Large intestine (tissue), 3 donors: Measurements from ENCODE around the gene ATP5PD. TPM values are rescaled to one million over a fixed set of nuclear protein-coding genes. Genes with fewer than 3 reads are reported as not detected.

Experiments used
- DNase-seq, 2 donors: peaks; one replicate each; pipeline versions ENCODE4 v3.0.0 to v3.0.0-alpha.2; 2013
- H3K27ac ChIP-seq: one replicate; pipeline ENCODE4 v1.5.1; 2013; ENCODE audit warnings: low read length
- H3K27me3 ChIP-seq: 2 replicates; pipeline ENCODE4 v1.6.1; 2013; ENCODE audit warnings: low read length; ENCODE audit not compliant: control insufficient read depth, insufficient read depth
- H3K36me3 ChIP-seq: 2 replicates; pipeline ENCODE4 v1.6.1; 2013; ENCODE audit warnings: low read length; ENCODE audit not compliant: control insufficient read depth, insufficient read depth
- H3K4me1 ChIP-seq: one replicate; pipeline ENCODE4 v1.6.1; 2013; ENCODE audit warnings: low read length; ENCODE audit not compliant: control insufficient read depth, insufficient read depth
- H3K4me3 ChIP-seq: one replicate; pipeline ENCODE4 v1.5.1; 2013; ENCODE audit warnings: low read length
- H3K9me3 ChIP-seq: one replicate; pipeline ENCODE4 v1.6.1; 2013; ENCODE audit warnings: mild to moderate bottlenecking, low read depth, low read length, moderate library complexity; ENCODE audit not compliant: control insufficient read depth
- WGBS: methylation state at CpG from one replicate; pipeline ENCODE4 v1.1.5; 2013; ENCODE audit warnings: low lambda C conversion rate; ENCODE audit not compliant: insufficient coverage; 5-methylcytosine and 5-hydroxymethylcytosine counted together
- polyA plus RNA-seq: library from polyadenylated mRNA; unstranded; fragments of 120-200 nt; gene quantifications from one replicate; pipeline ENCODE4 v1.2.1, GENCODE V29; 2013

ATP5PD gene
- polyA plus RNA-seq, 1 donor = 321 TPM

DNA sequence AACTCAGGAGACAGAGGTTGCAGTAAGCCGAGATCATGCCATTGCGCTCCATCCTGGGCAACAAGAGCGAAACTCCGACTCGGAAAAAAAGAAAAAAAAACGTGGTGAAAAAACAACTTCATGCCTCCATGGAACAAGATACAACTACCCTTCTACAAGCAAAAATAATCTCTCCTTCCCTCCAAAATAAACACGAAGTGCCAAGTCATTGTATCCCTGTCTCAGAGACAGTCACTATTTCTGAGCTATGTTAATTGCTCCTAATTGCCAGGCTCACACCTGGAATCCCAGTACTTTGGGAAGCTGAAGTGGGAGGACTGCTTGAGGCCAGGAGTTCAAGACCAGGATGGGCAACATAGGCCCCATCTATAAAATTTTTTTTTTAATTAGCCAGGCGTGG, 22.0 kb upstream of the ATP5PD start:
- no peak for DNase-seq
- Histone ChIP-seq H3K27ac (no peak overlapping the region), H3K27me3 (no peaks in the 10 kb centered on the region), H3K36me3 (peaks cover 15% of the 10 kb centered on the region), H3K9me3 (no peaks in the 10 kb centered on the region), H3K4me1 (peaks cover 4% of the 10 kb centered on the region), H3K4me3 (no peak overlapping the region)
- no CpG with 5 or more reads among the region's 8 CpGs for WGBS

DNA sequence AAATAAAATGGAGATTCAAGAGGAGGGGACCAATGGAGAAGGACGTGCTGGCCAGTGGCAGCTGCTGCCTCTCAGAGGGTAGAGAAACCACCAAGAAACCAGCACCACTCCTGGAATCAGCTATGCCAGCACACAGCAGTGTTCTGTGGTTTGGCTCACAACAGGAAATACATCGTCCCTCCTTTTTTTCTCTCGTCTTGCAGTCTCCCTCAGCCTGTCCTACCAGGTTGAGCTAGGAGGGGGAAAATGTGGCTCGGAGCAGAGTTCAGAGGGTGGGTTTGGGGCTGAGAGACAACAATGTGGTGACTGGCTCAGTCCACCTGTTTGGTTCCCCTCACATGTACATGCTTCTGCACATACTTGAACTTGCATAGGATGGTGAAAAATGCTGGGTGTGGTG, 21.1 kb upstream of the ATP5PD start:
- DNase-seq = no peak
- H3K36me3 ChIP-seq = peaks cover 24% of the 10 kb centered on the region
- no peaks in the 10 kb centered on the region for H3K4me1 ChIP-seq
- no peak overlapping the region for H3K4me3 ChIP-seq
- no CpG with 5 or more reads among the region's 4 CpGs for WGBS
- H3K27ac ChIP-seq = no peak overlapping the region
- no peaks in the 10 kb centered on the region for H3K27me3 ChIP-seq
- H3K9me3 ChIP-seq = no peaks in the 10 kb centered on the region

DNA sequence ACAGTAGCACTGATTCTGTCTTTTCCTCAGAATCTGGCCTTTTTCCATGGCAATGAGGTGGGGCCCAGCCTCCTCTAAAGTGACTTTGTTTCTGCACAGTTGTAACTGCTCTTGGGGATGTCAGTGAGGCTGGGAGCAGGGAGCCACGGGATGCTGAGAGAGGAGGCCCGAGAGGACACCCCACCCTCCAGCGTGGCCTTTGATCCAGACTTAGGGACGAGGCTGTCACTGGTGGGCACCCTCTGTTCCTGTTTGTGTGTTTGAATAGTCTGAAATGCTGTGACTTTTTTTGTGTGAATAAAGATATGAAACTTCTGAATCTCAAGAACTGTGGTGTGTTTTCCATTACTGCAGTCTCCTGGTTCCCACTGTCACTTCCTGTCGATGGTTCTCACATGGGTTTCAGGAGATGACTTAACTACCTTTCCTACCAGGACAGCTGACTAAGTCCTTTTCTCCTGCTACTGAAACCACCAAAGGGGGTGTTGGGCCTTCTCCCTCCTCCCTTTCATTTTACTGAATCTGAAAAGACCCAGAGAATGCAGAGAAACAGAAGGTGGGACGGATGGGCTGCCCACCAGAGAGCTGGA, 18.9 kb upstream of the ATP5PD start:
- Histone ChIP-seq H3K27ac (peak overlapping the region; percentile 52), H3K27me3 (no peaks in the 10 kb centered on the region), H3K9me3 (no peaks in the 10 kb centered on the region), H3K4me1 (no peaks in the 10 kb centered on the region), H3K36me3 (peaks cover 46% of the 10 kb centered on the region), H3K4me3 (no peak overlapping the region)
- WGBS = no CpG with 5 or more reads among the region's 6 CpGs
- DNase-seq = no peak

DNA sequence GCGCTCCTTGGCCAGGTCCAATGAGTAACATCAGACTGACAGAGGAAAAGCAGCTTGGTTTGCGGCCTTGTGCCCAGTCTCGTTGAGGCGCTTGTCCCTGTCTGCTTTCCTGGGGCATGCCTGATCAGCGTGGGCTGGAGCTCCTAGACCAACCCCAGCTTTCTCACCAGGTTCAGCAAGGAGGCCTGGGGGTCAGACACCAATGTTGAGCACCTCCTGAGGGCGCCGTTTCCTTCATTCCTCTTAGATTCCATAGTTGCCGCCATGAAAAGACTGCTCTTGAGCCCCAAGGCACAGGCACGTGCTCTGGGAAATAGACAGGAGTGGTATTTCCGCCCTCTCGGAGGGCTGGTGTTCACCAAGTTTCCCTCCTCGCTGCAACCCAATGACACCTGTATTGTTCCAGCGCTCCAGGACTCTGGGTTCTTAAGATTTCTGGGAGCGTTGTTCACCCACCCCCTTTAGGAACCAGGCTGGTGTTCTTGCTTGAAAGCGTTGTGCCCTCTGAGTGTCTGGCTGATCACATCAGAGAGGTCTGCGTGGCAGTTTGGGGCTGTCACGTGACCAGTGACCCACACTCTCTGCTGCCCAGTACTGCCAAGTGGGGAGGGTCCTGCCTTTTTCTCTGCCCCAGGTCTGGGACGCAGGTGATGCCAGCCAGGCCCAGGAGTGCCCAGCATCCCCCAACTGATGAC, 18.2 kb upstream of the ATP5PD start:
- no peaks in the 10 kb centered on the region for H3K27me3 ChIP-seq
- no peaks in the 10 kb centered on the region for H3K9me3 ChIP-seq
- H3K4me3 ChIP-seq = no peak overlapping the region
- peaks cover 47% of the 10 kb centered on the region for H3K36me3 ChIP-seq
- no peak overlapping the region for H3K27ac ChIP-seq
- no peaks in the 10 kb centered on the region for H3K4me1 ChIP-seq
- no CpG with 5 or more reads among the region's 18 CpGs for WGBS
- DNase-seq = no peak

DNA sequence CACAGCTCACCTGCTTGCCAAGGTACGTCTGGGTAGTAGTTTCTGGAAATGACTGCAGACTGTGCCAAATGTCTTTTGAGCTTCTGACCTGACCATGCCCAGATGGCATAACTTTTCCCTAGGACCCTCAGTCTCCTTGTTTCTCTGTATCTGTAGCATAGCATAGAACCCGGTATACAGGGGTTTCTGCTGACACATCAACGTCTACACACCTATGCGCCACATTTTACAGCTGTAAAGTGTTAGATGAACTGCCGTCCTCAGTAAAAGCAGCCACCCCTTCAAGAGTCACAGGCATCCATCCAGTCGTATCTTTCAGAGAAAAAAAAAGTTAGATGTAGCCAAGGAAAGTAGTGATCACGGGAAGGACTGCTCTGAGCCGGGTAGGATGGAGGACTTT, 17.7 kb upstream of the ATP5PD start:
- Histone ChIP-seq H3K4me1 (no peaks in the 10 kb centered on the region), H3K4me3 (no peak overlapping the region), H3K27me3 (no peaks in the 10 kb centered on the region), H3K9me3 (no peaks in the 10 kb centered on the region), H3K36me3 (peaks cover 49% of the 10 kb centered on the region), H3K27ac (no peak overlapping the region)
- no CpG with 5 or more reads among the region's 8 CpGs for WGBS
- no peak for DNase-seq

DNA sequence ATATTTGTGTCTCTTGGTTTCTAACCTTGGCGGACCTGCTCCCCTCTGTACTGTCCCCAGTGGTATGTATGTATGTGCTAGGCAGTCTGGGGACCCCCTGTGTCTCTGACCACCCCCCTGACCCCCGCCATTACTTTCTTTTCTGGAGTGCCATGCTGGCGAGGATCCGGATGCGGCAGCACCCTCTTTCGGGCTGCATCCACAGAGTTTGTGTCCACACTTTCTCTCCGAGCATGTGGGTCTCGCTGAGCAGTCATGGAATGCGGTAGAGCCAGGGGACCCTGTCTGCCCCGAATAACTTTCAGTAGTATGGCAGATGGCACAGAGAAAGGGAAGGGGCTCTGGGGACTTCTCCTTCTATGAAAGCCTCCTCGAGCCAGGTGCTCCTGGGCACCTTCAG, 17.3 kb upstream of the ATP5PD start:
- no peak for DNase-seq
- Histone ChIP-seq H3K4me3 (no peak overlapping the region), H3K4me1 (no peaks in the 10 kb centered on the region), H3K9me3 (no peaks in the 10 kb centered on the region), H3K27ac (no peak overlapping the region), H3K27me3 (no peaks in the 10 kb centered on the region), H3K36me3 (peaks cover 51% of the 10 kb centered on the region)
- WGBS = no CpG with 5 or more reads among the region's 11 CpGs

DNA sequence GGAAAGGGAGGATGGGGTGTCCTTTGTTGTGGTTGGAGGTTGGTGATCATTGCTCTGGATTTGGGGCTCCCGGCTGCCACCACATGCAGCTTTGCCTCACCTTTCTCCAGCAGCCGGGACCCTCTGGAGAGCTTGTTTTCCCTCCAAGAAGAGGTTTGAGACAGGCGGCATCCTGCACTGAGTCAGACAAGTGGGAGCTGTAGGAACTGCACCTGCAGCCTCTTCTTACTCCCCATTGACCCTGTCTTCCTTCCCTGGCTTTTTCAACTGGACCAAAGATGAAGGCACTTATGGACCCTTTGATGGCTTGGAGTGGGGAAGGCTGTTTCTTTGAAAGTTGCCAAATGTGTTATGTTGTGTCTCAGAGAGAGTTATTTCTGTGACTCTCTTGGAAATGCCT, 16.9 kb upstream of the ATP5PD start:
- Histone ChIP-seq H3K4me3 (no peak overlapping the region), H3K27ac (no peak overlapping the region), H3K36me3 (peaks cover 51% of the 10 kb centered on the region), H3K4me1 (no peaks in the 10 kb centered on the region), H3K27me3 (no peaks in the 10 kb centered on the region), H3K9me3 (no peaks in the 10 kb centered on the region)
- WGBS = no CpG with 5 or more reads among the region's 3 CpGs
- DNase-seq = no peak

DNA sequence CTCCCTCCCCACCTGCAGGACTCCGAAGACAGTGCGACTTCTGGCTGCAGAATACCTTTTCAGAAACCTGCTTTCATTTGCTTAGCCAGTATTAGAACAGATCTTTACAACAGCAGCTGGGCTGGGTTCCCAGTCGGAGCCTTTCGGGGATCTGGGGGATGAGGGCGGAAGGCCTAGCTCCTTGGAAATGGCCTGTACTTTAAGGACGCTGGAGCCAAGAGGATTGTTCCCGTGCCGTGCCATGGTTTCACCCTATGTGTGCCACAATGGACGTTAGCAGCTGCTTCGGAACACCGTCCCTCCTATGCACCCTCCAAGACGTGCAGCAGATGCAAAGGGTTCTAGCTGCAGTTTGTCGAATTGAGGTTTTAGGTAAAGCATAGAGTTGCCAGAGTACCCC, 16.4 kb upstream of the ATP5PD start:
- no CpG with 5 or more reads among the region's 13 CpGs for WGBS
- H3K4me3 ChIP-seq = no peak overlapping the region
- peaks cover 51% of the 10 kb centered on the region for H3K36me3 ChIP-seq

DNA sequence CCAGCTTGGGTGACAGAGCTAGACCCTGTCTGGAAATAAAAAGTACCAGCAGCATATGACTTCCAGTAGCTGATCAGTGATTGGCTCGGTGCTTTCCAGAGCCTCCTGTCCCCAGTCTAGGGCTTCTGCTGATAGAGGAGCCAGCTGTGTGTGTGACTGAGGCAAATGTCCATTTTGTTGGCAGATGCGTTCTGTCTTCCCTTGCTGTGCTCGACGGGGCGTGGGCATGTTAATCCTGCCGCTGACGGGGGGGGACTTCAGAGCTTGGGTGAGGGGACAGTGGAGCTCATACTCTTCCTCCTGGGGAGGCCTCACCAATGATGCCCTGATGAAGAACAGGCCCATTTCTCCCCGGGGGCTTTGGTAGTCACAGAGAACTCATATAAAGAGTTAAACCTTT, 14.8 kb upstream of the ATP5PD start:
- Histone ChIP-seq H3K4me1 (no peaks in the 10 kb centered on the region), H3K27ac (no peak overlapping the region), H3K27me3 (no peaks in the 10 kb centered on the region), H3K36me3 (peaks cover 51% of the 10 kb centered on the region), H3K4me3 (no peak overlapping the region), H3K9me3 (no peaks in the 10 kb centered on the region)
- no peak for DNase-seq
- no CpG with 5 or more reads among the region's 8 CpGs for WGBS

More for the DNA sequence above, 16.4 kb upstream of the ATP5PD start:
- Histone ChIP-seq H3K9me3 (no peaks in the 10 kb centered on the region), H3K27ac (no peak overlapping the region), H3K4me1 (no peaks in the 10 kb centered on the region), H3K27me3 (no peaks in the 10 kb centered on the region)
- DNase-seq = no peak

DNA sequence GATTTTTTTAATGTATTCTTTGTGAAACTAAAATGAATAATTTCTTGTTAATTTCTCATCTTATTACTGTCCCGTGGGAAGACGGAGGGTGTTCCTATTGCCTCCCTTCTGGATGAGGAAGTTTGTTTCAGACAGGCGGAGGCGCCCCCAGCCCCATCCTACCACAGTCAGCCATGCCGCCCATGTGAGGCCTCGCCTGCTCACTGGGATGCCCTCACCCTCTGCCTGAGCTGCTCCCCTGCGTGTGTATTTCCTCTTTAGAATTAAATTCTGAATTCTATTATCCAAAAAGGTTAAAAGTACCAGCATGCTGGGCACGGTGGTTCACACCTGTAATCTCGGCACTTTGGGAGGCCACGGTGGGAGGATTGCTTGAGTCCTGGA, 14.3 kb upstream of the ATP5PD start:
- Histone ChIP-seq H3K27me3 (no peaks in the 10 kb centered on the region), H3K4me1 (no peaks in the 10 kb centered on the region), H3K27ac (no peak overlapping the region), H3K36me3 (peaks cover 52% of the 10 kb centered on the region), H3K4me3 (no peak overlapping the region), H3K9me3 (no peaks in the 10 kb centered on the region)
- no peak for DNase-seq
- no CpG with 5 or more reads among the region's 10 CpGs for whole genome bisulfite sequencing
